ENCODE data around the gene MAGI1. TPM values are rescaled to one million over a fixed set of nuclear protein-coding genes. Genes with fewer than 3 reads are reported as not detected.

MAGI1 gene
- total RNA-seq, 1 donor from 2014 or later: not detected

DNA sequence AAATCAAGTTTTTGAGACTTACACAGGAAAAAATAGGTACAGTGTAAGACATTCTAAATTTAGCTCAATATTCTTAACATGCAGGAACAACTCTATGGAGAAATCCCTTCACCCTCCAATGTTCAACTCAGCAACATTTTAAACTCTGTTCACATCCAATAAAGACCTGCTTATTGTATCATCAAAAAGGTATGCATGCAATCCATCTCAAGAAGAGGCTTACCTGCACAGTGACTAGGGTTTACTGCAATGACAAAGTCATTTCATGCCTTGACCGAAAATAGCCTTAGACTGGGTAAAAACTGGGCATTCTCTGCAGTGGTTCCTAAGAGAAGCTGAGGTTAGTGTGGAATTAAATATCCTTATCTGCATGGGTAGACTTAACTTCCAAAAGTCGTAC, 80.5 kb downstream of the MAGI1 start:
- TF ChIP-seq, protein P1, sequence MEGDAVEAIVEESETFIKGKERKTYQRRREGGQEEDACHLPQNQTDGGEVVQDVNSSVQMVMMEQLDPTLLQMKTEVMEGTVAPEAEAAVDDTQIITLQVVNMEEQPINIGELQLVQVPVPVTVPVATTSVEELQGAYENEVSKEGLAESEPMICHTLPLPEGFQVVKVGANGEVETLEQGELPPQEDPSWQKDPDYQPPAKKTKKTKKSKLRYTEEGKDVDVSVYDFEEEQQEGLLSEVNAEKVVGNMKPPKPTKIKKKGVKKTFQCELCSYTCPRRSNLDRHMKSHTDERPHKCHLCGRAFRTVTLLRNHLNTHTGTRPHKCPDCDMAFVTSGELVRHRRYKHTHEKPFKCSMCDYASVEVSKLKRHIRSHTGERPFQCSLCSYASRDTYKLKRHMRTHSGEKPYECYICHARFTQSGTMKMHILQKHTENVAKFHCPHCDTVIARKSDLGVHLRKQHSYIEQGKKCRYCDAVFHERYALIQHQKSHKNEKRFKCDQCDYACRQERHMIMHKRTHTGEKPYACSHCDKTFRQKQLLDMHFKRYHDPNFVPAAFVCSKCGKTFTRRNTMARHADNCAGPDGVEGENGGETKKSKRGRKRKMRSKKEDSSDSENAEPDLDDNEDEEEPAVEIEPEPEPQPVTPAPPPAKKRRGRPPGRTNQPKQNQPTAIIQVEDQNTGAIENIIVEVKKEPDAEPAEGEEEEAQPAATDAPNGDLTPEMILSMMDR (IDR thresholded peaks at IDR 0.05): no peak
- intact Hi-C loops (cut with micrococcal nuclease): no loop called here
- Mint-ChIP-seq H3K27me3 (no peaks in the 10 kb centered on the region), H3K4me1 (no peaks in the 10 kb centered on the region), H3K4me3 (no peak overlapping the region), H3K9me3 (no peaks in the 10 kb centered on the region), H3K36me3 (ENCODE audit: low read depth) (no peaks in the 10 kb centered on the region), H3K27ac (no peak overlapping the region)
- POLR2A ChIA-PET: no interaction called here
- ATAC-seq (ENCODE audit: low read depth) (no peak), DNase-seq (no peak)
- CTCF ChIA-PET: no interaction called here

DNA sequence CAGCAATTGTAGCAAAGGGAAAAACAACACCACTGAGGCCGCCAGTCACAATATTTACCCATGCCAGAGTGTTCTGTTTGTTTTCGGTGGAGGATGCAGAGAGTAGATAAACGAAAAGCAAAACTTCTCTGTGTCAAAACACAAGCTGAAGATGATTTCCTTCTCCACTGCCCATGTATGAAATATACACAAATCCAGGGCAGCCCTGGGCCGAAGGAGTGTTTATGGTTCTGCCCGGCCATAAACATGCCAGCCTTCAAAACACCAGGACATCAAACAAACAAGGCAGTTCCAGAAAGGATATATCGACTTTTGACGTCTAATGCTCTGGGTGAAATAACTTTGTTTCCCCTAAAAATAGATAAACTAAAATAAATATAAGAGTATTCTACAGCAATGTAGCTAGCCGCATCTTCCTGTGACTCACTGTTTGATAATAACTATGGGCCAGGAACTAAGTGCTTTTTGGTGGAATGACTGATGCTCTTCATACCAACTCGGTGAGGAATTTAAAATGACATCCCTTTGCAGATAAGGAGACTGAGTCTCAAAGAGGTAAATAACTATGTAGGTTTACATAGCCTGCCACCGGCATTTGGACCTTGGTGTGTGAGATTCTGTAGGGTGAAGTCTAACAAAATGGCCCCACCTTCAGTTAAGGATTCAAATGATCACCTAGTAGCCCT, 82.8 kb downstream of the MAGI1 start:
- TF ChIP-seq, protein P1 (IDR thresholded peaks at IDR 0.05): no peak
- intact Hi-C loops (cut with micrococcal nuclease): no loop called here
- no peaks in the 10 kb centered on the region for H3K9me3 Mint-ChIP-seq
- POLR2A ChIA-PET: no interaction called here
- ATAC-seq (ENCODE audit: low read depth) (no peak), DNase-seq (no peak)
- no peak overlapping the region for H3K4me3 Mint-ChIP-seq
- H3K27ac Mint-ChIP-seq: no peak overlapping the region
- peaks cover 2% of the 10 kb centered on the region for H3K27me3 Mint-ChIP-seq
- H3K36me3 Mint-ChIP-seq (ENCODE audit: low read depth): no peaks in the 10 kb centered on the region
- H3K4me1 Mint-ChIP-seq: no peaks in the 10 kb centered on the region
- CTCF ChIA-PET: no interaction called here

DNA sequence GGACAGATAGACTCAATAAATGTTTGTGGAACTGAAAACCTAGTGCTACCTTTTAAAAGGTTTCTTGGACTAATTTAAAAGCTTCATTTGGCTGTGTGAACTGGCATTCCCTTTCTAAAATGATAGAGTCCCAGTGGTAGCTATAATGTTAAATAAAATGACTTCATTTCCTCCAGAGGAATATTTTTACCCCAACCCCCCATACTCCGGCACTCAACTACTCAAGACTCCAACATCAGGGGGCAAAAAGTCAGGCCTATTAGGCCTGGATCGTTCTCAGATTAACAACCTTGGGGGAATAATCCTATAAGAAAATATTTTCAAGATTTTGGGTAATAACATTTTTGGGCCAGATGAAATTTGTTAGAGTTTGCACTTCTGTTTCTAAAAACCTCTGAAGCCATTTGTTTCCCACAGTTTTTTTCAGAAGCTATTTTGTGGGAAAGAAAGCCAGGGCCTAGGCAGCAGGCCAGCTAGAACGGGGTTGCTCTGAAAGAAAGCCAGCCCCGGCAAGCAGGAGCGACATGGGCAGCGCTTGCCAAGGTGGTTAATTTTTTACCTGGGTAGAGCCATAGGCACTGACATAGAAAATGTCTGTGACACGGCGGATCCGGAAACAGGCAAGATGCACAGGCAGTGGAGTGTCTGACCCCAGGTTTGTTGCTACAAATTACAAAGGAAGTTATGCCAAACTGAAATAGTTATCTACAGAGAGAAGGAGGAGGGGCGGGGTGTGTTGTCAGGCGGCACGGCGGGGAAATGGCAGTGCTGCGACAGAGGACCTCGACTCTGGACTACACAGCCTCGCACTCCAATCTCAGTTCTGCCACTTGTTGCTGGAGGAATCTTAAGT, 84.6 kb downstream of the MAGI1 start:
- ChIA-PET CTCF (no interaction called here), POLR2A (no interaction called here)
- no peak overlapping the region for H3K4me3 Mint-ChIP-seq
- H3K36me3 Mint-ChIP-seq (ENCODE audit: low read depth): no peaks in the 10 kb centered on the region
- intact Hi-C loops (cut with micrococcal nuclease): no loop called here
- TF ChIP-seq, protein P1 (IDR thresholded peaks at IDR 0.05): no peak
- ATAC-seq (ENCODE audit: low read depth) (no peak), DNase-seq (no peak)
- H3K9me3 Mint-ChIP-seq: no peaks in the 10 kb centered on the region
- no peaks in the 10 kb centered on the region for H3K4me1 Mint-ChIP-seq
- H3K27ac Mint-ChIP-seq: no peak overlapping the region
- H3K27me3 Mint-ChIP-seq: peaks cover 2% of the 10 kb centered on the region

DNA sequence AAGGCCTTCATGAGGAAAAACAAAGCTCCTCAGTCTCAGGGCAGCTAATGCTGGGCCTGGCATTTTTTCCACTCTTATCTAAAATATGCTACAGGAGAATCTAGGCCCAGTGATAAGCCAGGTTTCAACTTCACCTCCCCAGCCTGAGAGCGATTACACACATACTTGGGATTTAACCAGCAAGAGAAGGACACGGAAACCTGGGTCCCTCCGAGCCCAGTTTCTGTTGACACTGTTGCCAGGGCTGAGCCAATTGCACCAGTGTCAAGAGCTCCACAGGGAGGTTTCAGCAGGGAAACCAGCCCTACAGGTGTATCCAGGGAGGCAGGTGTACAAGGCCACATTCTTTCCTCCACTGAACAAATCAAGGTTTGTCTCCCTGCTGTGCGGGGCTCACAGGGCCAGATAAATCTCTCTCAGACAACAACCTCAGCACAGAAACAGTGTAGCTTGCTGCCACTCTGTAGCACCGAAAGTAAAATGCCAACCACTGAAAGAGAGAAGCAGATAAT, 85.4 kb downstream of the MAGI1 start:
- intact Hi-C loops (cut with micrococcal nuclease): no loop called here
- H3K9me3 Mint-ChIP-seq: no peaks in the 10 kb centered on the region
- no peaks in the 10 kb centered on the region for H3K36me3 Mint-ChIP-seq (ENCODE audit: low read depth)
- TF ChIP-seq, protein P1 (IDR thresholded peaks at IDR 0.05): no peak
- ATAC-seq (ENCODE audit: low read depth) (no peak), DNase-seq (no peak)
- peaks cover 2% of the 10 kb centered on the region for H3K27me3 Mint-ChIP-seq
- H3K4me1 Mint-ChIP-seq: no peaks in the 10 kb centered on the region
- ChIA-PET CTCF (no interaction called here), POLR2A (no interaction called here)
- H3K27ac Mint-ChIP-seq: no peak overlapping the region
- H3K4me3 Mint-ChIP-seq: no peak overlapping the region

DNA sequence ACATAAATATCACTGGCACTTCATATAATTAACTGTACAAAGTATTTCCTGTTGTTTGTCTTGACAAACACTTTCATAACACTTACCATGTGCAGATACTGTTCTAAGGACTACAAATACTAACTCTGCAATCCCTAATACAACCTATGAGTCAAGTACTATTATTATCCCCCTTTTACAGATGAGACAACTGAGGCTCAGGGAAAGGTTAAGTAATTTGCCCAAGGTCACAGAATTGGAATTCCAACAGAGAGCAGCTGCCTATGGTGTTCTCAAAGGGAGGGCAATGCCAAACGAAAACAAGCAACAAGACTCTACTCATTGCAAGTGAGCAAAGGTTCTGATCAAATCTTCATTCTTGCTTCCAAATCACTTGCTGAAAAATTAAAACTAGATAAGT, 85.9 kb downstream of the MAGI1 start:
- H3K27ac Mint-ChIP-seq: no peak overlapping the region
- peaks cover 2% of the 10 kb centered on the region for H3K27me3 Mint-ChIP-seq
- intact Hi-C loops (cut with micrococcal nuclease): no loop called here
- no peaks in the 10 kb centered on the region for H3K36me3 Mint-ChIP-seq (ENCODE audit: low read depth)
- no peak for DNase-seq
- no peaks in the 10 kb centered on the region for H3K4me1 Mint-ChIP-seq
- H3K9me3 Mint-ChIP-seq: no peaks in the 10 kb centered on the region
- no peak overlapping the region for H3K4me3 Mint-ChIP-seq
- ChIA-PET CTCF (no interaction called here), POLR2A (no interaction called here)
- no peak for ATAC-seq (ENCODE audit: low read depth)
- TF ChIP-seq, protein P1 (IDR thresholded peaks at IDR 0.05): no peak

Data from activated B cell treated with CpG ODN at 0.5 μM for 24 hours (primary cell).